Brain microvascular endothelial cell (primary cell): ENCODE results near the gene PKD1.

ENCODE experiments used
- DNase-seq: peaks from one replicate; pipeline ENCODE4 v3.0.0-alpha.2; 2020
- H3K27ac ChIP-seq: fragments of 250-450 bp; sonication (Bioruptor Pico); 2 replicates; pipeline ENCODE4 v1.5.1; 2020; ENCODE audit warnings: mild to moderate bottlenecking, moderate library complexity
- H3K27me3 ChIP-seq: fragments of 250-450 bp; sonication (Bioruptor Pico); replicated peaks from 2 replicates; pipeline ENCODE4 v1.5.1; 2020; ENCODE audit warnings: mild to moderate bottlenecking
- H3K36me3 ChIP-seq: fragments of 250-450 bp; sonication (Bioruptor Pico); replicated peaks from 2 replicates; pipeline ENCODE4 v1.5.1; 2020; ENCODE audit warnings: mild to moderate bottlenecking
- H3K4me3 ChIP-seq: 2 replicates; pipeline ENCODE4 v1.5.1; 2011; ENCODE audit warnings: low read depth, mild to moderate bottlenecking, control low read depth, low read length, moderate library complexity
- in situ Hi-C: cut with HindIII; loops from 2 replicates; pipeline ENCODE4 v1.10.0; 2017; ENCODE audit warnings: low sequenced_read_pairs, low pct_ligation_motif_present
- TF ChIP-seq, protein P1 (sequence below): IDR thresholded peaks from 2 replicates; pipeline ENCODE4 v1.5.1; 2011; ENCODE audit warnings: low read depth, mild to moderate bottlenecking, moderate library complexity, low read length, control low read depth, inconsistent platforms; ENCODE audit errors: missing control alignments

PKD1 gene

DNA sequence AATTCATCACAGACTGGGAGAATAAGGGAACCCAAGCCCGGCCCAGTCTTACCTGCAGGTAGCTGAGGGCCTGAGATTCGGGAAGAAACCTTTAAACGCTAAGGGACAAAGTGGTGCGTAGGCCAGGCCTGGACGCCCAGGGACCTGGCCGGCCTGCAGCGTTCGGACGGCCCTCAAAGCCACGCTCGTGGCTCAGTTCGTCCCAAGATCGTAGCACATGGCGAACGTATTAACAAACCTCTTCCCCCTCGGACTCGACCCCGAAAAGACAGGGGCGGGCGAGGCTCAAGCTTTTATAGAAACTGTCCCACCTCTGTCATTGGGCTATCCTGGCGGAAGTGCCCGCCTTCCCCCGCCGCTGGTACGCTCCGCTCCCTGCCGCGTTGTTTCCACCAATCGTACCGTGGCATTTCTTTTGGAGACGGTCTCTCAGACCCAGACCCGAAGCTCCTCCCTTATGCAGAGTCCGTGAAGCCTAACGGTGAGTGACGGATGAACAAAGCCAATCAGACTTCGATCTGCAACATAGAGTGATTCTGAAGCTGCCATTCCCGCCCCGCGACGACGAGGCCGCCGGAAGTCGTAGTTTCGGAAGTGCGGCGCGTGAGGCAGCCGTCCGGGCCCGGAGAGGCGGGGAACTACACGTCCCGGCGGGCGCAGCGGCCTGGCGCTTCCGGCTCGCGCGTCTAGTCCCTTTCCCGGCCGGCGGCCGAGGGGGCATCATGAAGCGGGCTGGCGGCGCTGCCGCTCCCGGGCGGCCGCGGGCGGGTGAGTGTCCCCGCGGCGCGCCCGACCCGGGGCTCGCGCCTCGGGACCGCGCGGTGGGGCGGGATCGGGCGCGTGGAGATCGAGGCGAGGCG, 19.6 kb upstream of the PKD1 start, which contains the start of gene TRAF7:
Gene TRAF7, plus strand, starts transcription at position 692 of the 860 bp plus-strand sequence. CDS start 8,139 bp downstream, outside the sequence.
- TF ChIP-seq, protein P1, sequence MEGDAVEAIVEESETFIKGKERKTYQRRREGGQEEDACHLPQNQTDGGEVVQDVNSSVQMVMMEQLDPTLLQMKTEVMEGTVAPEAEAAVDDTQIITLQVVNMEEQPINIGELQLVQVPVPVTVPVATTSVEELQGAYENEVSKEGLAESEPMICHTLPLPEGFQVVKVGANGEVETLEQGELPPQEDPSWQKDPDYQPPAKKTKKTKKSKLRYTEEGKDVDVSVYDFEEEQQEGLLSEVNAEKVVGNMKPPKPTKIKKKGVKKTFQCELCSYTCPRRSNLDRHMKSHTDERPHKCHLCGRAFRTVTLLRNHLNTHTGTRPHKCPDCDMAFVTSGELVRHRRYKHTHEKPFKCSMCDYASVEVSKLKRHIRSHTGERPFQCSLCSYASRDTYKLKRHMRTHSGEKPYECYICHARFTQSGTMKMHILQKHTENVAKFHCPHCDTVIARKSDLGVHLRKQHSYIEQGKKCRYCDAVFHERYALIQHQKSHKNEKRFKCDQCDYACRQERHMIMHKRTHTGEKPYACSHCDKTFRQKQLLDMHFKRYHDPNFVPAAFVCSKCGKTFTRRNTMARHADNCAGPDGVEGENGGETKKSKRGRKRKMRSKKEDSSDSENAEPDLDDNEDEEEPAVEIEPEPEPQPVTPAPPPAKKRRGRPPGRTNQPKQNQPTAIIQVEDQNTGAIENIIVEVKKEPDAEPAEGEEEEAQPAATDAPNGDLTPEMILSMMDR, result no peak
- Histone ChIP-seq H3K27me3 (no peaks in the 10 kb centered on the region), H3K4me3 (peak within 1 kb of the TSS; percentile 99), H3K27ac (peak within 1 kb of the TSS; percentile 74), H3K36me3 (peaks cover 36% of the 10 kb centered on the region)
- in situ Hi-C loops, result no loop called here
- peak; percentile 100 for DNase-seq

DNA sequence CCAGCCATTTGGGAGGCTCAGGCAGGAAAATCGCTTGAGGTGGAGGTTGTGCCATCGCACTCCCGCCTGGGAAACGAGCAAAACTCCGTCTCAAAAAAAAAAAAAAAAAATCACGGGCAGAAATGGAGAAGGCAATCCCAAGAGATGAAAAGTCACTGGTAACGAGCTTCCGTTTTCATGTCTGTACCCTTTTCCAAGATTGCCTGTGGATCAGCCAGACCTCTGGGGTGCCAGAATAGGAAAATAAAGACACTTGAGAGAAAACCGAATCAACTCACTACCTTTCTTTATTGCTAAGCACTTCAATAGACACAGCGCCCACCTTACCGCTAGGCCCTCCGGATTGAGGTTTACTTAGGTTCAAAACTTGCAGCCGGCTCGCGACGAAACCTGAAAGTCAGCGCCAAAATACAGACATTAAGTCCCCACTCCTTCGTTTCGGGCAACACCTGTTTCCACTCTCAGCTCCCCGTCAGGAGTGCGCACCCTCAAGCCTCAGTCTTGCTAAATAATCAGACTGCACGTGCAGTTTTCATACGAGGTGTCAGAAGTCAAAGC, 18.9 kb upstream of the PKD1 start:
- in situ Hi-C loops, result no loop called here
- peak overlapping the region; percentile 99 for H3K4me3 ChIP-seq
- H3K27ac ChIP-seq, result peak overlapping the region; percentile 74
- DNase-seq, result no peak
- TF ChIP-seq, protein P1, result no peak
- peaks cover 36% of the 10 kb centered on the region for H3K36me3 ChIP-seq
- no peaks in the 10 kb centered on the region for H3K27me3 ChIP-seq

DNA sequence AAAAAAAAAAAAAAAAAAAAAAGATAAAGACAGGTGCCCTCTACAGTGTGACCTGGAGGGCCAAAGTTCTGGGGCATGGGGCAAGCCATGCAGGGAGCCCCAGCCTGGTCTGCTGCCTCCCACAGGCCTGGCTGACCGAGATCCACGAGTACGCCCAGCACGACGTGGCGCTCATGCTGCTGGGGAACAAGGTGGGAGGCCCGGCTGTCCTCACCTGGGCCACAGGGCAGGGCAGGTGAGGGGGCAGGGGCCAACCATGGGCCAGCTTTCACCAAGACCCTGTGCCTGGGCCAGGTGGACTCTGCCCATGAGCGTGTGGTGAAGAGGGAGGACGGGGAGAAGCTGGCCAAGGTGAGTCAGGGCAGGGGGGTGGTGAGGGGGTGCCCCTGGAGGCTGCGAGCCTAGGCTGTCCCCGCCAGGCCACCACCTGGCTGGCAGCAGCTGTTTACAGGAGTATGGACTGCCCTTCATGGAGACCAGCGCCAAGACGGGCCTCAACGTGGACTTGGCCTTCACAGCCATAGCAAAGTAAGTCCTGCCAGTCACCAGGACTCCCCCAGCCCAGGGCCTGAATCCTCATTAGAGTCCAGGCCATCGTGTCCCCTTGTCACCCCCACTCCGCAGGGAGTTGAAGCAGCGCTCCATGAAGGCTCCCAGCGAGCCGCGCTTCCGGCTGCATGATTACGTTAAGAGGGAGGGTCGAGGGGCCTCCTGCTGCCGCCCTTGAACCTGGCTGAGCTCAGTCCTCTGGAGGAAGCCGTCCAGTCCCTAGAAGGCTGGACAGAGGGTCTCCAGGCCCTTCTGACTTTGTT, 17.2 kb upstream of the PKD1 start:
- no peak for DNase-seq
- in situ Hi-C loops, result no loop called here
- TF ChIP-seq, protein P1, result no peak
- Histone ChIP-seq H3K4me3 (peak overlapping the region; percentile 99), H3K27me3 (no peaks in the 10 kb centered on the region), H3K36me3 (peaks cover 36% of the 10 kb centered on the region), H3K27ac (peak overlapping the region; percentile 74)

DNA sequence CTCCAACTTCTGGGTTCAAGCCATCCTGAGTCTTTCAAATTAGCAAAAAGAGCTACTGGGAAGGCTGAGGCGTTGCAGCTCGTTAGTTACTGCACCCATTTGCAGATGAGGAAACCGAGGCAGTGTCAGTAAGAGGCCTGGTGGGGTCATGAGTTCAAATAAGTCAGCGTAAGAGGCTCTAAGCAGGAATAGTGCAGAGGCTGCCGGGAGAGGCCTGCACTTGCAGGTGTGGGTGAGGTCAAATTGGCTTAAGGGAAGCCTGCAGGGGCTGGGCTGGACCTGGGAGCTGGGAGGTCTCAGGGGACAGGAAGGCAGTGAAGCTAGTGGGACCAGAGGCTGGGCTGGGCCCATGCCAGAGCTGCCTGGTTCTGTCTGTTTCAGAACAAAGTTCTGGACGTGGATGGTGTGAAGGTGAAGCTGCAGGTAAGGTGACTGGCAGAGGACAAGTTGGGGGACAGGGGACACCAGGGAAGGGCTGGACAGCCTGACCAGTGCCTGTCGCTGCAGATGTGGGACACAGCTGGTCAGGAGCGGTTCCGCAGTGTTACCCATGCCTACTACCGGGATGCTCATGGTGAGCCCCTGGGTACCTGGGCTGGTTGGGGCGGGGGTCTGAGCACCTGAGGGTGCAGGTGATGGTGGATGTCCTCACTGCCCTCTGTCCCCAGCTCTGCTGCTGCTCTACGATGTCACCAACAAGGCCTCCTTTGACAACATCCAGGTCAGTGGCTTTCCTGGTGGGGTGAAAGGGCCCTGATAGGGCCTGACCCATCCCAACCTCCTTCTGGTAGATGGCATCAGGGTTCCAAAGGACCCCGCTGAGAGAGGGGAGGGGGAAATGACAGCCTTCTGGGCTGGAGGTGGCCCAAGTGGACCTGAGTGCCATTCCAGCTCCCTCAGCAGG, 15.7 kb upstream of the PKD1 start:
- H3K36me3 ChIP-seq, result peaks cover 36% of the 10 kb centered on the region
- no peak overlapping the region for H3K27ac ChIP-seq
- TF ChIP-seq, protein P1, result no peak
- DNase-seq, result no peak
- no peaks in the 10 kb centered on the region for H3K27me3 ChIP-seq
- H3K4me3 ChIP-seq, result no peak overlapping the region
- in situ Hi-C loops, result no loop called here
